Hepatocyte (in vitro differentiated cells): ENCODE data around the gene TSPAN4. TPM values are rescaled to one million over a fixed set of nuclear protein-coding genes. Genes with fewer than 3 reads are reported as not detected.

Source experiments
- DNase-seq: peaks from one replicate; pipeline ENCODE4 v3.0.0-alpha.2; 2016; ENCODE audit warnings: low spot score
- H2AFZ ChIP-seq: fragments of 200-600 bp; sonication (generic); 2 replicates; pipeline ENCODE4 v1.6.0; 2016; ENCODE audit warnings: antibody characterized with exemption, mild to moderate bottlenecking
- H3K27ac ChIP-seq: fragments of 200-600 bp; sonication (generic); 2 replicates; pipeline ENCODE4 v1.5.1; 2016; ENCODE audit warnings: mild to moderate bottlenecking
- H3K27me3 ChIP-seq: fragments of 200-600 bp; sonication (generic); 2 replicates; pipeline ENCODE4 v1.6.1; 2016
- H3K36me3 ChIP-seq: fragments of 200-600 bp; sonication (generic); replicated peaks from 2 replicates; pipeline ENCODE4 v1.5.1; 2016; ENCODE audit warnings: low read depth; ENCODE audit not compliant: insufficient read depth
- H3K4me1 ChIP-seq: fragments of 200-600 bp; sonication (generic); 2 replicates; pipeline ENCODE4 v1.5.1; 2016; ENCODE audit warnings: mild to moderate bottlenecking, moderate library complexity; ENCODE audit not compliant: insufficient read depth
- H3K4me2 ChIP-seq: fragments of 200-600 bp; sonication (generic); 2 replicates; pipeline ENCODE4 v1.6.0; 2016
- H3K4me3 ChIP-seq: fragments of 200-600 bp; sonication (generic); 2 replicates; pipeline ENCODE4 v1.5.1; 2016; ENCODE audit warnings: mild to moderate bottlenecking
- H3K79me2 ChIP-seq: fragments of 200-600 bp; sonication (generic); 2 replicates; pipeline ENCODE4 v1.6.0; 2017; ENCODE audit warnings: mild to moderate bottlenecking
- H3K9me2 ChIP-seq: fragments of 200-600 bp; sonication (generic); replicated peaks from 2 replicates; pipeline ENCODE4 v1.6.0; 2017; ENCODE audit warnings: mild to moderate bottlenecking; ENCODE audit not compliant: insufficient read depth
- H3K9me3 ChIP-seq: fragments of 200-600 bp; sonication (generic); 2 replicates; pipeline ENCODE4 v1.5.1; 2016; ENCODE audit warnings: low read depth, mild to moderate bottlenecking
- H4K20me1 ChIP-seq: fragments of 200-600 bp; sonication (generic); 2 replicates; pipeline ENCODE4 v1.6.0; 2016; ENCODE audit warnings: mild to moderate bottlenecking; ENCODE audit not compliant: insufficient read depth, poor library complexity, severe bottlenecking
- EZH2 ChIP-seq: fragments of 200-600 bp; sonication (generic); IDR thresholded peaks from 2 replicates; pipeline ENCODE4 v1.6.1; 2016; ENCODE audit warnings: antibody characterized with exemption, mild to moderate bottlenecking, borderline replicate concordance
- EZH2phosphoT487 ChIP-seq: fragments of 200-600 bp; sonication (generic); IDR thresholded peaks from one replicate; pipeline ENCODE4 v1.6.1; 2018; ENCODE audit warnings: antibody characterized with exemption, mild to moderate bottlenecking, low read depth, moderate library complexity; ENCODE audit not compliant: unreplicated experiment, severe bottlenecking
- WGBS: methylation state at CpG from one replicate; pipeline ENCODE4 v1.1.6; 2016; ENCODE audit warnings: low lambda C conversion rate; ENCODE audit errors: missing lambda C conversion rate; 5-methylcytosine and 5-hydroxymethylcytosine counted together
- polyA plus RNA-seq: library from polyadenylated mRNA; unstranded; fragments of >200 nt; fragmentation: Nextera tagmentation; extraction: Ambion mirVana; gene quantifications from 2 replicates; pipeline ENCODE4 v1.2.1, GENCODE V29; 2016
- total RNA-seq: library from RNA; depleted of rRNA; stranded (reverse); fragments of >200 nt; gene quantifications from 2 replicates; pipeline ENCODE4 v1.2.3, GENCODE V29; 2014
- TF ChIP-seq, protein P1 (sequence below): fragments of 200-600 bp; sonication (generic); IDR thresholded peaks from 2 replicates; pipeline ENCODE4 v1.5.1; 2016; ENCODE audit warnings: antibody characterized with exemption, mild to moderate bottlenecking; ENCODE audit not compliant: poor library complexity

Gene TSPAN4
- total and polyA plus RNA-seq, 2 experiments from 2014 or later = 82.8 to 148 TPM

DNA sequence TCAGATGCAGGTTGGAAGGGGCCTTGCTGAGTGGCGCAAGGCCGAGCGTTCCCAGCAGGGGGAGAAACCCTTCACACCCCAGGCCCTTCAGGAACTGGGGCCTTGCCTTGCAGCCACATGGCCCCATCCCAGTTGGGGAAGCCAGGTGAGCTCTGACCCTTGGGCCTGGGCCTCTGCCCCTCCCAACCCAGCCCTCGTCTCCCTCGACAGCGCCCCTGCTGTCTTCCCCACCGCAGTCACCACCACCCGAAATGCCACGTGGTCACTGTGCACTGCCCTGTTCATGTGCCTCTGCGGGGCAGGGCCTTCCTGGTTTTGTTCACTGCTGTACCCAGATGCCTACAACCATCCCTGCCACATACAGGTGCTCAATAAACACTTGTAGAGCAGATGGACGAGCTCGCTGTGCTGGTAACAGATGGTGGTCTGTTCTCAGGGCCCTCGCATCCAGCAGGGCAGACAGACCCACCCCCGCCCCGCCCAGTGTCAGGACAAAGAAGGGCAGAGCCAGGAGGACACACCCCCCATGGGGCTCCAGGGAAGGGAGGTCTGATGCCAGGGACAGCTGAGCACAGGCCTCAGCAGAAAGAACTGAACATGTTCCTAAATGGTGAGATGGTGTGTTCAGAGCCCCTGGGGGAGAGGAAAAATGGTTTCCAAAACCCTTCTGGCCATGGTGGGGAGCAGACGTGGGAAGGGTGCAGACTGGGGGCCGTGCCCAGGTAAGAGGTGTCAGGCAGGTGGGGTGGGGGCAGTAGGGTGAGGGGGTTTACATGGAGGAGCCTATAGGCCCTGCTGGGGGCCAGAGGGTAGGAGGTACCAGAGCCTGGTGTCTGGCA, 4.0 kb upstream of the TSPAN4 start:
- H3K27me3 ChIP-seq = no peaks in the 10 kb centered on the region
- H3K36me3 ChIP-seq = no peaks in the 10 kb centered on the region
- H3K79me2 ChIP-seq = peaks cover 51% of the 10 kb centered on the region
- no peaks in the 10 kb centered on the region for H3K9me2 ChIP-seq
- no peak overlapping the region for H2AFZ ChIP-seq
- no peak for DNase-seq
- no peak overlapping the region for H3K4me3 ChIP-seq
- peaks cover 31% of the 10 kb centered on the region for H4K20me1 ChIP-seq
- H3K4me1 ChIP-seq = peaks cover 25% of the 10 kb centered on the region
- WGBS = 75% methylated on average over 15 of the region's 17 CpGs
- no peak overlapping the region for H3K4me2 ChIP-seq
- TF ChIP-seq, protein P1, sequence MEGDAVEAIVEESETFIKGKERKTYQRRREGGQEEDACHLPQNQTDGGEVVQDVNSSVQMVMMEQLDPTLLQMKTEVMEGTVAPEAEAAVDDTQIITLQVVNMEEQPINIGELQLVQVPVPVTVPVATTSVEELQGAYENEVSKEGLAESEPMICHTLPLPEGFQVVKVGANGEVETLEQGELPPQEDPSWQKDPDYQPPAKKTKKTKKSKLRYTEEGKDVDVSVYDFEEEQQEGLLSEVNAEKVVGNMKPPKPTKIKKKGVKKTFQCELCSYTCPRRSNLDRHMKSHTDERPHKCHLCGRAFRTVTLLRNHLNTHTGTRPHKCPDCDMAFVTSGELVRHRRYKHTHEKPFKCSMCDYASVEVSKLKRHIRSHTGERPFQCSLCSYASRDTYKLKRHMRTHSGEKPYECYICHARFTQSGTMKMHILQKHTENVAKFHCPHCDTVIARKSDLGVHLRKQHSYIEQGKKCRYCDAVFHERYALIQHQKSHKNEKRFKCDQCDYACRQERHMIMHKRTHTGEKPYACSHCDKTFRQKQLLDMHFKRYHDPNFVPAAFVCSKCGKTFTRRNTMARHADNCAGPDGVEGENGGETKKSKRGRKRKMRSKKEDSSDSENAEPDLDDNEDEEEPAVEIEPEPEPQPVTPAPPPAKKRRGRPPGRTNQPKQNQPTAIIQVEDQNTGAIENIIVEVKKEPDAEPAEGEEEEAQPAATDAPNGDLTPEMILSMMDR = no peak
- no peak for TF ChIP-seq EZH2phosphoT487
- no peak for TF ChIP-seq EZH2
- H3K27ac ChIP-seq = no peak overlapping the region
- H3K9me3 ChIP-seq = no peaks in the 10 kb centered on the region

DNA sequence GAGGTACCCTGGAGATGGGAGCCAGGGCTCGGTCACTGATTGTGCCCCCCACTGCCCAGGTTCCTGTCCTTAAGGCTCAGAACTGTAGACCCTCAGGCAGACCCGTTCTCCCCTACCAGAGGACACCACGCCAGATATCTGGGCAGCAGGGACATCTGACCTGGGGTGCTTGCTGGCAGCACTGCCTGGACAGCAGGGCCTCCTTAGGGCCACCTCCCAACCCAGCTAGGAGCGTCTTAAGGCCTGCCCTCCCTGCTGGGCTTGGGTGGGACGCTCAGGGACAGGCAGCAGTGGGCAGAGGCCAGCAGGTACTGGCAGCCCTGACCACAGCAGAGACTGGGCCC, 3.4 kb upstream of the TSPAN4 start:
- Histone ChIP-seq H3K4me1 (peaks cover 25% of the 10 kb centered on the region), H3K27ac (no peak overlapping the region), H3K79me2 (peaks cover 45% of the 10 kb centered on the region), H4K20me1 (peaks cover 25% of the 10 kb centered on the region), H2AFZ (no peak overlapping the region), H3K9me2 (no peaks in the 10 kb centered on the region), H3K4me2 (no peak overlapping the region), H3K4me3 (no peak overlapping the region), H3K9me3 (no peaks in the 10 kb centered on the region), H3K36me3 (no peaks in the 10 kb centered on the region), H3K27me3 (no peaks in the 10 kb centered on the region)
- no peak for DNase-seq
- no peak for TF ChIP-seq EZH2
- TF ChIP-seq, protein P1 = no peak
- no peak for TF ChIP-seq EZH2phosphoT487
- WGBS = 89% methylated on average over 5 of the region's 5 CpGs

DNA sequence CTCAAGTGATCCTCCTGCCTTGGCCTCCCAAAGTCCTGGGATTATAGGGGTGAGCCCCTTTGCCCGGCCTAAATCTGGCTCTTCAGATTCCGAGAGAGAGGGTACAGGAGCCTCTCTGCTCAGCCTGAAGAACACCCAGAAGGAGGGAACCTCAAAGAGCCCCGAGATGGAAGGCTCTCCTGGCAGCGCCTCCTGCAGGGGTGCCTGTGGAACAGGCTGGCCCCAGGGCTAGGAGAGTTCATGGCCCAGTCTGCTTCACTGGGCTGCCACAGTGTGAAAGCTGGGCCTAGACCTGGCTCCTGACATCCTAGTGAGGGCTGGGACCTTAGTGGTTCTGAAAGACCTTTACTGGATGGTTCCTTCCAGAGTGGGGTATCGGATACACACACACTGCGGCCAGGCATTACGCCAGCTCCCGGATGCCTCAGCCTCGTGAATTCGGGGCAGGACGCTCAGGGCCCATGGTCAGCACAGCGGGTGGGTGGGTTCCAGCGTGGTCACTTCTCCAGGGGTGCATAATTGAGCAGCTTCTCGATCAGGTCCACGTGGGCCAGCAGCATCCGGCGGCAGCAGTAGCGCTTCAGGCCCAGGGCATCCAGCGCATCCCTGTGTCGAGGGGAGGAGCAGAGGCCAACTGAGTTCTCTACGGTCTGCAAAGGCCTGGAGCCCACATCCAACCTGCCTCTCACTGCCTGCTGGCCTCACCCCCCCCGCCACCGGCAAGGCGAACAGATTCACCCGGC, 2.6 kb upstream of the TSPAN4 start:
- DNase-seq = no peak
- Histone ChIP-seq H3K79me2 (peaks cover 37% of the 10 kb centered on the region), H3K27me3 (no peaks in the 10 kb centered on the region), H3K27ac (no peak overlapping the region), H3K4me3 (no peak overlapping the region), H3K4me2 (no peak overlapping the region), H3K4me1 (peaks cover 24% of the 10 kb centered on the region), H3K36me3 (no peaks in the 10 kb centered on the region), H3K9me3 (no peaks in the 10 kb centered on the region), H3K9me2 (no peaks in the 10 kb centered on the region), H2AFZ (no peak overlapping the region), H4K20me1 (peaks cover 17% of the 10 kb centered on the region)
- 90% methylated on average over 23 of the region's 25 CpGs for WGBS
- TF ChIP-seq, protein P1 = no peak
- TF ChIP-seq EZH2 (no peak), EZH2phosphoT487 (no peak)
